BE2C (cell line): ENCODE measurements around the gene ADCY5.
A peak's percentile ranks its signal among the peaks of the same experiment; 100 is the strongest.

Experiments
- DNase-seq: peaks from one replicate; pipeline ENCODE4 v3.0.0-alpha.2; 2020
- H3K27me3 ChIP-seq: fragments of 250-450 bp; sonication (Bioruptor Pico); 2 replicates; pipeline ENCODE4 v1.5.1; 2020; ENCODE audit warnings: mild to moderate bottlenecking
- H3K36me3 ChIP-seq: fragments of 250-450 bp; sonication (Bioruptor Pico); 2 replicates; pipeline ENCODE4 v1.5.1; 2020; ENCODE audit warnings: mild to moderate bottlenecking
- H3K4me1 ChIP-seq: fragments of 250-450 bp; sonication (Bioruptor Pico); 2 replicates; pipeline ENCODE4 v1.5.1; 2020
- H3K4me3 ChIP-seq: 2 replicates; pipeline ENCODE4 v1.5.1; 2011; ENCODE audit warnings: low read depth, low read length
- H3K9me3 ChIP-seq: fragments of 250-450 bp; sonication (Bioruptor Pico); 2 replicates; pipeline ENCODE4 v1.5.1; 2020
- TF ChIP-seq, protein P1 (sequence below): IDR thresholded peaks from 2 replicates; pipeline ENCODE4 v1.5.1; 2012; ENCODE audit warnings: mild to moderate bottlenecking, low read depth, low read length

ADCY5 gene

DNA sequence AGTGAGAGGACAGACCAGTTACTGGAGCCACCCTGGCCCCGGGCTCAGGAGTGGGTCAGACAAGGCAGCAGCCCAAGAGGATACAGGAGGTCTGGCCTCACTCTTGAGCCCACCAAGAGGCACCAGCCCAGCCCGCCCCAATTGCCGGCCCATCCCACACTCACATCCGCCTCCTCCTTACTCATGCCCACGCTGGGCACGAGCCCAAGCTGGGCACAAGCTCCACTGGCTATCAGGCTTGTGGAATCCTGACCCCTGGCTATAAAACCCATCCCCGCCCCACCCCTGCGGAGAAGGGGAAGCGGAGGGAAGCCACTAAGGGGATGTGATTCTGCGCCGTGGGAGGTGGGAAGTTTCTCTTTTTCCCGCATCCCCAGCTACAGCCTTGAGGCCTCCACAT lies 25.9 kb downstream of the ADCY5 start:
- Histone ChIP-seq H3K4me1 (no peaks in the 10 kb centered on the region; the same call in 1 of the 2 replicates), H3K4me3 (no peak overlapping the region), H3K36me3 (no peaks in the 10 kb centered on the region), H3K9me3 (no peaks in the 10 kb centered on the region), H3K27me3 (no peaks in the 10 kb centered on the region)
- DNase-seq: no peak
- TF ChIP-seq, protein P1, sequence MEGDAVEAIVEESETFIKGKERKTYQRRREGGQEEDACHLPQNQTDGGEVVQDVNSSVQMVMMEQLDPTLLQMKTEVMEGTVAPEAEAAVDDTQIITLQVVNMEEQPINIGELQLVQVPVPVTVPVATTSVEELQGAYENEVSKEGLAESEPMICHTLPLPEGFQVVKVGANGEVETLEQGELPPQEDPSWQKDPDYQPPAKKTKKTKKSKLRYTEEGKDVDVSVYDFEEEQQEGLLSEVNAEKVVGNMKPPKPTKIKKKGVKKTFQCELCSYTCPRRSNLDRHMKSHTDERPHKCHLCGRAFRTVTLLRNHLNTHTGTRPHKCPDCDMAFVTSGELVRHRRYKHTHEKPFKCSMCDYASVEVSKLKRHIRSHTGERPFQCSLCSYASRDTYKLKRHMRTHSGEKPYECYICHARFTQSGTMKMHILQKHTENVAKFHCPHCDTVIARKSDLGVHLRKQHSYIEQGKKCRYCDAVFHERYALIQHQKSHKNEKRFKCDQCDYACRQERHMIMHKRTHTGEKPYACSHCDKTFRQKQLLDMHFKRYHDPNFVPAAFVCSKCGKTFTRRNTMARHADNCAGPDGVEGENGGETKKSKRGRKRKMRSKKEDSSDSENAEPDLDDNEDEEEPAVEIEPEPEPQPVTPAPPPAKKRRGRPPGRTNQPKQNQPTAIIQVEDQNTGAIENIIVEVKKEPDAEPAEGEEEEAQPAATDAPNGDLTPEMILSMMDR: no peak

DNA sequence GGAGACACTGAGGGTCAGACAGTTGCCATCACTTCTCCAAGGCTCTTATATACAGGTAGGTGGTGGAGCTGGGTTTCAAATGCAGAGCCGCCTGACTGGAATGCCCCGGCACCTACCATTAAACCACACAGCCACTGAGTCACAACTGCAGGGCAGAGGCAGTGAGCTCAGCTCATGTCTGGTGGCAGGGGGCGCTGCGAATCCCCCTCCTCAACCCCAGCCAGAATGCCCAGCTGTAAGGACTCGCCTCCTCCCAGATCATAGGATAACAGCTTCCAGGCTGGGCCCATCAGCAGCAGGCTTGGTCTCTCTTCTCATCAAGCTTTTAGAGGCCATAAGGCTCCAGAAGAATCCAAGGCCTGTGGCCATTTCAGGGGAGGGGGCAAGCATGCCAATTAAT lies 26.4 kb downstream of the ADCY5 start:
- DNase-seq: no peak
- H3K4me3 ChIP-seq: no peak overlapping the region
- H3K9me3 ChIP-seq: no peaks in the 10 kb centered on the region
- H3K27me3 ChIP-seq: no peaks in the 10 kb centered on the region
- H3K4me1 ChIP-seq: no peaks in the 10 kb centered on the region; the same call in 1 of the 2 replicates
- TF ChIP-seq, protein P1: no peak
- no peaks in the 10 kb centered on the region for H3K36me3 ChIP-seq

DNA sequence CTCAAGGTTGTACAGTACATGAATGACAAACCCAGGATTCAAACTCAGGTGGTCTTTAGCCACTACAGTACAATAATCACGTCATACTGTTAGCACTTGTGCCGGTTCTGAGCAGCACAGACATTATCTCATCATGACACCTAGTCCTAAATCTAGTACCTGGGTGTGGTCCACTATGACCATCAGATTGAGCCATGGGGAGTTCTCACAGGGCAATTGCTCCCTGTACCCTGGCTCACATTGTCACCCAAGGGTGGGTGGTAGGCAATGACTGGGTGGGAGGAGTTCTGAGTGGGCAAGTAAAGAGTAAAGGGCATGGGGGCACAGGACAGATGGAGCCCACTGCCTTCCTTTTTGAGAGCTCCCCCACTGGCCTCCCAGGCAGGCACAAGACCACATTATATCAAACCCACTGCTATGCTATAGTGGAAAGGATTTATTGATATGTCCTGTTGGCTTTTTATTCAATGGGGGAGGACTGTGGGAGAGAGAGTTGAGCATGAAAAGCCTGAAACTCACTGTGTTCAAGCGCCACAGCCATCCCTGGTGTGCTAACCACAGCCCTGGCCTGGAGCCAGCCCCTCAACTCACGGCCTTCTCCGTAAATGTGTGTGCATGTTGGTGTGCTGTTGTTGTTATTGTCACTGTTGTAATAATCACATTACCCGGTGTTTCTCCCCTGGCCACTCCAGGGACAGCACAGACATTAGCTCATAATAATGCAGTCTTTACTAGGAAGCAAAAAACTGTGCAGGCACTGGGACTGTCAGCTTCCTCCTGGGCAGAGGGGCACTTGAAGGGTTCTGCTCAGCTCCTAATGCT lies 27.3 kb downstream of the ADCY5 start:
- TF ChIP-seq, protein P1: no peak
- Histone ChIP-seq H3K27me3 (no peaks in the 10 kb centered on the region), H3K4me1 (no peaks in the 10 kb centered on the region; the same call in 1 of the 2 replicates), H3K9me3 (no peaks in the 10 kb centered on the region), H3K4me3 (no peak overlapping the region), H3K36me3 (no peaks in the 10 kb centered on the region)
- peak; percentile 67 for DNase-seq

DNA sequence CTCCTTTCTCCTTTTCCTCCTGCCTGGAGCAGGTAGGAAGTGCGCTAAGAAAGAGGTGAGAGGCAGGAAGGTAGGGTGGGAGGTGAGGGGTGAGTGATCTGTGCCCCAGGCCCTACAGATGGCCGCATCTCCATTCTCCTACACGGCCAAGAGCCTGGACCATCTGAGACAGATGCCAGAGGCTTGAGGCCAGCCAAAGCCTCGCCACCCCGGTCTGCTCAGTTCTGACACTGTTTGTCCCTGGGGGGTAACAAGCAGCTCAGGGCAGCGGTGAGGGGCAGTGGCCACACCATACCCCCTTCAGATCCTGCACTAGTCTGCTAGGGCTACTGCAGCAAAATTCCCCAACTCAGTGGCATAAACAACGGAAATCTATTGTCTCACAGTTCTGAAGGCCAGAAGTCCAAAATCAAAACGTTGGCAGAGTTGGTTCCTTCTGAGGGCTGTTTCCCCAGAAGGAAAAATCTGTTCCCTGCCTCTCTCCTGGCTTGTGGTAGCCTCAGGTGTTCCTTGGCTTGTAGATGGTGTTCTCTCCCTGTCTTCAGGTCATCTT lies 28.4 kb downstream of the ADCY5 start:
- Histone ChIP-seq H3K9me3 (no peaks in the 10 kb centered on the region), H3K36me3 (no peaks in the 10 kb centered on the region), H3K4me3 (no peak overlapping the region), H3K4me1 (no peaks in the 10 kb centered on the region; the same call in 1 of the 2 replicates), H3K27me3 (no peaks in the 10 kb centered on the region)
- TF ChIP-seq, protein P1: no peak
- DNase-seq: no peak

DNA sequence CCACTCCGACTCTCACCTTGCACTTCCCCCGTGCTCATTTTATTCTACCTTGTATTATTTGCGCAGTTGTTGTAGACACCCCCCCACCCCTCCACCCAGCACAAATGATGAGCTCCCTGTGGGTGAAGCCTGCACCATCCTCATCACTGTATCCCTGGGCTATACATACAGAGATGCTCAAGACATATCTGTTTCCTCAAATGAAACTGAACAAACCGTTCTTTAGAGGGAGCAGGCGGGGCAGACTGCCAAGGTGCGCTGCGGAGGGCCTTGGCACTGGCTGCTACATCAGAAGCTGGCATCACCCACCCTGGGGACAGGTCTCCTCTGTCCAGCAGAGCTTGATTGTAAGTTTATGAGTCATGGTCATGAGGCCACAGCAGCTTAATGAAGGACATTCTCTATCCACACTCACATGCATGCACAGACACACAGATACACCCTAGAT lies 29.0 kb downstream of the ADCY5 start:
- Histone ChIP-seq H3K27me3 (no peaks in the 10 kb centered on the region), H3K9me3 (no peaks in the 10 kb centered on the region), H3K4me3 (no peak overlapping the region), H3K36me3 (no peaks in the 10 kb centered on the region), H3K4me1 (no peaks in the 10 kb centered on the region; the same call in 1 of the 2 replicates)
- TF ChIP-seq, protein P1: no peak
- DNase-seq: no peak
